ENCODE results near the gene EEFSEC.

- TF ChIP-seq CTCF (IDR thresholded peaks at IDR 0.05; ENCODE audit: insufficient read depth, low read length) (no peak), POLR2AphosphoS5 (IDR thresholded peaks at IDR 0.05; ENCODE audit: low read depth) (no peak)
These were observed 216.8 kb downstream of the EEFSEC start for GRCh38 chr3:128369881-128370642.

All from HL-60 (cell line).